ENCODE data around the gene GABARAP.
A peak's percentile ranks its signal among the peaks of the same experiment; 100 is the strongest.

GABARAP gene

DNA sequence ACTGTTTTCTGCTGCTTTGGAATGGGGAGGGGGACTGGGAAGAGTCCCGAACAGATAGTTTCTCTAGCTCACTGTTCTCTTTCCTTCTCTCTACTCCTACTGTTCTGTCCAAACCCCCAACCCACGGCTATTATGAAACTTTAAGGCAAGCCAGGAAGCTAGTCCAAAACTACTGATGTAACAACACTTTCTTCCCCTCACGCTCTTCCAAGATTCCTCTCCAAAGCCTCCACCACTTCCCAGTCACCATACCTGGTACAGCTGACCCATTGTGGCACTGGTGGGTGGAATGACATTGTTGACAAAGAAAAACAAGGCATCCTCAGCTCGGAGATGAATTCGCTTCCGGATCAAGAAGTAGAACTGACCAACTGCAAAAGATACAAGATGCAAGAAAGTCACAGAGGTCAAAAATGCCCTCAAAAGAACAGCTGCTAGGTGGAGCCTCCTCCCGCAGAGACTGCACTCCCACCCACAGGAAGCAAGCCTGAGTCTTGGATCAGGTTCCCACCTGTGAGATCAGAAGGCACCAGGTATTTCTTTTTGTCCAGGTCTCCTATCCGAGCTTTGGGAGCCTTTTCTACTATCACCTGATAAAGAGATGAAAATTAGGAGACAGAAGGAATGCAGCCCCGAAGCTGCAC lies 1.0 kb downstream of the GABARAP start:
- no peak for DNase-seq (ENCODE audit: low read depth in 2 of 2, low spot score in 1 of 2)

DNA sequence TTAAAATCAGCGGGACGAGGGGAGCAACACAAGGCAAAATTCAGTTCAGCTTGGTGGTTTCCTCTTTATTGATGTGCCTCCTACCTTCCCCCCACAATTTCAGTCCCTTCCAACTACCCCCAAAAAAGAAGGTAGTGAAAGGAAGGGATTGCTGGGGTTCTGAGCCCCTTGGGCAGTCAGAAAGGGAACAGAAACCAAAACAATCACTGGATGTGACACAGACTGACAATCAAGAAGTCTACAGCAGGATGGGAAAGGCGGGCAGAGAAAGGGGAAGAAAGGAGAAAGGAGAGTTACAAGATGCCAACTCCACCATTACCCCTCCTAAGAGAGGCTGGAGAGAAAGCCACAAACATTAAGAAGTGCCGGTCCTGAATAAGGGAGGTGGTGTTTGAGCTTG lies 1.9 kb downstream of the GABARAP start:
- no peak for DNase-seq (ENCODE audit: low read depth in 2 of 2, low spot score in 1 of 2)

DNA sequence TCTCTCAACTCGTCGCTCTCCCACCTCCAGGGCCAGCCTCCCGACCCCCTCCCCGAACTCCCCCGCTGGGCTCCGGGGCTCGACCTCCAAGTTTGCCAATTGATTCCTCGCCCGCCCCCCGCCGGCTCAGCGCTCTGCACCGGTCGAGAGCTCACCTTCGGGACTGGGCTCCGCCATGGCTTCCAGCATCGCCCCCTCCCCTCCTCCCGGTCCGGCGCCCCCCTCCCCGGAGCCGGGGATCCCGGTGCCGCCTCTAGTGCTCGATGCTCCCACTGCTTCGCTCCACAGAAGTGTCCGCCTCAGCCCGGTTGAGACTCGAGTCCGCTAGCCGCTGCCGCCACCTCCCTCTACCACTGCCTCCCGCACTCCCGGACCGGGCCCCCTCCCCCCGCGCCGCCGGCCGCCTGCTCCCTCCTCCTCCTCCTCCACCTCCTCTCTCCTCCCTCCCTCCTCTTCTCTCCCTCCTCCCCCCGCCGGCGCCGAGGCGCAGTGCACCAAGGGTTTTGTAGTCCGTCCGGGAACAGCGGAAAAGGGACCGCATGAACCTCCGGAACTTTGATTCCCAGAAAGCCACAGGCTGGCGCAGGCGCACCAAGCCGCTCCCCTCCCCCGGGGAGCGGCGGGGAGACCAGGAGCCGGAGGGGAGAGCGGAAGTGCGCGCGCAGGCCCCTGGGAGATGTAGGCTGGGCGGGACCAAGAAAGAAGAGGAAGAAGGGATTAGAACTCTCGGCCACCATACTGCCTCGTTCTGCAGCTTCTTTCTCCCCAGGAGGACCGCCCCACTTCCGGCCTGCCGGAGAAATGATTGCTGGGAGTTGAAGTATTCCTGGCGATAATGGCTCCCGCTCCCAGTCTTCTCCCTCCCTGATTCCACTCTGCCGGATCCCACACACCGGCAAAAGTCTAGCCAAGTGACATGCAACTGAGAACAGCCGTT lies 2.9 kb downstream of the GABARAP start, which contains the start of gene PHF23:
TSS of gene PHF23 (minus strand) at position 367 of the 937 bp plus-strand sequence. CDS start at position 189, 178 bp downstream.
- peak; percentile 93 to 96 for DNase-seq (ENCODE audit: low read depth in 2 of 2, low spot score in 1 of 2)

DNA sequence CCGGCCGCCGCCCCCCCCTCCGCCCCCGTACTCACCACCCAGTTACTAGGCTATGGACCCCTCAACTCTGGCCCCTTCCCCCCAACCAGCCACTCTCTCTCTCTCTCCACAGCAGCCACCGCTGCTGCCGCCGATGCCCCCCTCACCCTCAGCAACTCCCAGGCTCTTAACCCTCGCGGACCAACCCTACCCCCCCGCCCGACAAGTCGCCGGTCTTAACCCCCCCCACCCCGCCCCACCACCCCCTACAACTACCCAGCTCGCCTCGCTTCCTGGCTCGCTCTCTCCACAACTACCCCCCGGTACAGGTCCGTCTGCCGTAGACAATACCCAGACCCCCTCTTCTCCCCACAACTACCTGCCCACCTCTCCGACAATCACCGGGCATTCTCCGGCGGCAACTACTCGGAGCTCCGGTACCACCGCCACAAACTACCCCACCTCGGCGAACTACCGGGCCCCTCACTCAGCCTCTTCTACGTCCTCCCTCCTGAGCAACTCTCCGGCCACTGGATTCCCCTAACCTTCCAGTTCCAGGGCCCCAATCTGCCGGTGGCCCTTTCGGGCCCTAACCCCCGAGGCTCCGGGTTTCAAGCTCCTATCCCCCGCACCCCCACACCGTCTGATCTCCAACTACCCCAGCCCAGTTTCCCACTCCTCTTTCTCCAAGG lies 3.7 kb downstream of the GABARAP start:
- no peak for DNase-seq (ENCODE audit: low read depth in 2 of 2, low spot score in 1 of 2)

DNA sequence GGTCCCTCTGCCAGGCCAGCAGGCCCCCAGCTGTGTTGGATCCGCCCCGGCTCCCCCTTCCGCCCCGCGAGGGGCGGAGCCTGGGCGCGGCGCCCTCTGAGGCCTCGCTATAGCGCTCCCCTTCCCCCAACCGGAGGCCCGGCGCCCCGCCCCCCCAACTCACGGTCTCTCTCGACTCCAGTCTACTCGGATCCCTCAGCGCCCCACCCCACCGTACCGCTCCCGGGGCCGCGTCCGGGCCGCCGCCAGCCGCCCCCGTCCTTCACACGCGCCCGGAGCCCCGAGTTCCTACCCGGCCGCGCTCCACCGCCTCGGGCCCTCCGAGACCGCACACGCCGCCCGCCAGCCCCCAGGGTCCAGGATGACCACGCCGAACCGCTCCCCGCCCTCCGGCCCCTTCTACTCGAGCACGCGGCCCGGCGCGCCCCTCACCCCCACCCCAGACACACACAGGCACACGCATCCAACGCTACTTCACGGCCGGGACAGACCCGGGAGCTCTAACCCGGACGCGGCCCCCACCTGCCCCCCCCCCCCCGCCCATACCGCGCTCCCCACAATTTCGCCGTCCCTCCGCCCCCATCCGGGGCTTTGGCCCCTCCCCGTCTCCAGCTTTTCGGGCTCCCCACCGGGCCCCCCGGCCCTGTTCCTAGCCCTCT lies 4.4 kb downstream of the GABARAP start:
- peak; percentile 73 to 76 for DNase-seq (ENCODE audit: low read depth in 2 of 2, low spot score in 1 of 2)

DNA sequence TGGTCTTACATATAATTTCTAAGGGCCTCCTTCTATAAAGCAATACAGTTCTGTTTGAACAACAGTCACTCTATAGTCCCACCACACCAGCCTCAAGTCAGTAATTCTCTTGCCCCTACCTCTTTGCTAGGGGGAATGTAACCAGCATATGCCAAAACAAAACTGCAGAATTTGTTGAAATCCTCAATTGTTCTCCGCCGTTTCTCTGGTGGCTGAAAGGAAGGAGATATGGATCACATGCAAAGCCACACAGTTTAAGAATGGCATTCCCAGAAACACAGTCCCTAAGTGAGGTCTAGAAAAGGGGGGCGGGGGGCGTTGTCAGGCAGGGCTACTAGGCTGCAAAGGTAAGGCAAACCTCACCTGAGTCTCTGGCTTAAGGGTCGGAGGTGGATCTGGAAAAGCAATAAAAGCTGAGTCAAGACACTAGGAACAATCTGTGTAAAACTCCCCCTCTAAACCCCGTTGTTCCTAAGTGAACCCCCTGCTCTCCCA lies 4.9 kb downstream of the GABARAP start:
- DNase-seq (ENCODE audit: low read depth in 2 of 2, low spot score in 1 of 2): no peak

DNA sequence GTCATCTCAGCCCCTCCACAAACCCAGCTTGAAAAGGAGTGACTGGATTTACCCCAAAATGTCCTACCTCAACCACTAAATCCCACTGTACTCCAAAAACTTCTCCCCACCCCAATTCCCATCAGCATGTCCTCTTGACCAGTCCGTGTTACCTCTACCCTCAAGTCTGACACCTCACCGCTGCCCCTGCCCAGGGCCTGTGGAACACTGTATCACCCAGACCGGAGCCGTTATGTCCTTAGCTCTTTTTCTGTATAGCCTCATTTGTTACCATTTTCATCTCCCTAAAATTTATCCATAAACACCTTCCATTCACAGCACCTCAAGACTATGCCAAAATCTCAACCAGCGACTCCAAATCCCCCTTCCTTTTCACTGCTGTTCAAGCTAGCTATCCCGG lies 5.4 kb downstream of the GABARAP start:
- DNase-seq (ENCODE audit: low read depth in 2 of 2, low spot score in 1 of 2): no peak

DNA sequence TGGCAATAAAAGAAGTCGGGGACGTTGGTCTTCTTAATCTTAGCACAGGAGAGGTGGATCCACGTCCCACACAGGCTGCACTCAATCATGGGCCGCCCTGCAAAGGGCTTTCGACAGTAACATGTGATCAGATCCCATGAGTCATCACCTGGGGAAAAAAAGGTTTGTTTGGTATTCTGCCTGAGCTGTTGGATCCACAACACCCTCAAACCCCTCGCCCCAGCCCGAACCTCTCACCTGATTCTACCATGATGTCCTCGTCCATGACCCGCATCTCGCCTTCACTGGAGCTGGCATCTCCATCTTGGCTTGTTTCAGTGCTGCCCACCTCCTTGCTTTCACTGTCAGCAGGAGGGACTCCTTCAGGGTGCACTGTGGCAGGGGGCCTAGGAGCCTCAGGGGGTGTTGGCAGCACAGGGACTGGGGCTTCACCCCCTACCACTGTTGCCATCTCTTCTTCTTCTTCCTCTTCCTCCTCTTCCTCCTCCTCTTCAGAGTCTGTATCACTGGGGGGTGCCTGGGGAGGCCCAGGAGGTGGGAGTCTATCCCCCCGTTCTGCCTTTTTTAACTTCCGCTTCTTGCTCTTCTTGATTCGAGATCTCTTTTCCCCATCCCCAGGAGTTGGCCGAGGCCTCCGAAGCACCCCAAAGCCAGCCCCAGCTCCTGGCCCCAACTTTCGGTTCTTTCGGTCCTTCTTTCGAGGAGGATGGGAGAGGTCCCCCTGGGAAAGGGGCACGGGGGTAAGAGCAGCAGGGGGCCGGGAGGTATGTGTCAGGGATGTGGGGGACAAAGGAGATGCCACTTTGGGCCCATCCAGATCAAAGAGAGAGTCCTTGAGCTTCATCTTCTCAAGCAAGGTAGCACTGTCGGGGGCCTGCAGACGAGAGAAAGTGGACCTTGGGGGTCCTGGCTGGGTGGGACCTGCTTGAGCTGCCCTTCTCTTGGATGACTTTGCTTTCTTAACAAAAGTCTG lies 6.3 kb downstream of the GABARAP start:
- DNase-seq (ENCODE audit: low read depth in 2 of 2, low spot score in 1 of 2): no peak

DNA sequence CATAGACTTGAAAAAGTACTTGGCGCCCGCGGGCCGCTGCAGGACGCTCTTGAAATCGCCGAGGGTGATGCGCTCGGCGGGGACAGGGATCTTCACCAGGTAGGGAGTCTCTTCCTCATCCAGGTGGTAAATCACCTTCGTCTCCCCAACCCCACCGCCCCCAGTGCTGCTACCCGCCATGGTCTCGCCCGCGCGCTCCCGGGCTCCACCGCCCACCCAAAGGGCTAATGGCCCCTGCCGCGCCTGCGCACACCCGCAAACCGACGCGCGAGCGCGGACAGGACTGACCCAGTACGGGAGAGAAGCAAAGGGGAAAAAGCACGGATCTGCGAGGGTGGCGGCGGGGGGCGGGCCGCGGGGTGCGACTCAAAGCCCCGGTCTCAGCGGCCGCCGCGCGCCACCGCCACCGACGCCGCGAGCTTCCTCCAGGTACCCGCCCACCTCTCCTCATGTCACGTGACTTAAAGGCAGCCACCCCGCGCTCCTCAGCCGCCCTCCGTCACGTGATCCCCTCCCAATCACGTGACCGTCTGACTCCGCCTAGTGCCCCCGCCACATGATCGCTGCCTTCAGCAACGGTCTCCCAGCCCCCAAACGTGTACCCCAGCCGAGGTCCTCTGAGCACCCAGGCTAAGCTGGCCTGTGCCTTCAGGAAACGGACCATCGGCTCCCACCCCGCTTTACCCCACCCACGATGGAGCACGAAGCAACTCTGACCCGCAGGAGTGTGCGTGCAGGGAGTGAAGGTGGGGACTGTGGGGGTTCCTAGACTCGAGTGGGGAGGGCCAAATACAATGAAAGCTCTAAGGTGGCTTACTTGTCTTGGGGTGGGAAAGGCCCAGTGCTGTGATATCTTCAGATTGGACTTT lies 7.9 kb downstream of the GABARAP start, which contains the start of gene DVL2:
TSS of gene DVL2 (minus strand) at position 435 of the 869 bp plus-strand sequence. CDS start at position 180, 255 bp downstream.
- DNase-seq (ENCODE audit: low read depth in 2 of 2, low spot score in 1 of 2): peak; percentile 79 to 90

DNA sequence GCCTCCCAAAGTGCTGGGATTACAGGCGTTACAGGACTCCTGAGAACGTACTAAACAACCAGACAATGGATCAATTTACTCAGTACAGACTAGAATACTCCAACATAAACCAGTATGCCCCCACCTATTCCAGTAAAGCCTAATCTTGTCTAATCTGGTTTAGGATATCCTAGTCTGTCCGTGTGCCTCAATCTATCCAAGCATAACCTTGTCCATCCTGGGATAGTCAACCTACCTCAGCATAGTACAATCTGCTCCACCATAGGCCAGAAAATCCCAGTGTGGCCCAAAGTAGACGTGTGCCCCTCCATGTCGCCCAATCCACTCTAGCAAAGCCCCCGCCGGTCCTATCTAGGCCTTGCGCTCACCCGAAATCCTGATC lies 8.6 kb downstream of the GABARAP start:
- DNase-seq (ENCODE audit: low read depth in 2 of 2, low spot score in 1 of 2): no peak

DNA sequence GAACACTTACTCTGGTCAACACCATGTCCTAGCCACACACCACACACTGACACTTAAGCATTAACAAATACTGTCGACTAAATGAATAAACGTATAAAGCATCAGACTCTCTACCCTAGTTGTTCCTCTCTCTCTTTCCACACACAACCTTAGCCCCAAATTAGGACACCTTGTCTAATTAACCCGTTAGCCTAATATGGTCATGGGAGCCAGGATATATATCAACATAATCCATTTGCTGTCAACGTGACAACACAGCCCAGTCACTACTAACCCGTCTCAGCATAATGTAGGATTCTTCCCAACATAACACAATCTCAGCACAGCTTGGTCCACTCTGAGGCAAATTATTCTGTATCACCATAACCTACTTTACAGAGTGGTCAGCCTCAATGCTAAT lies 10.1 kb downstream of the GABARAP start:
- no peak for DNase-seq (ENCODE audit: low read depth in 2 of 2, low spot score in 1 of 2)

DNA sequence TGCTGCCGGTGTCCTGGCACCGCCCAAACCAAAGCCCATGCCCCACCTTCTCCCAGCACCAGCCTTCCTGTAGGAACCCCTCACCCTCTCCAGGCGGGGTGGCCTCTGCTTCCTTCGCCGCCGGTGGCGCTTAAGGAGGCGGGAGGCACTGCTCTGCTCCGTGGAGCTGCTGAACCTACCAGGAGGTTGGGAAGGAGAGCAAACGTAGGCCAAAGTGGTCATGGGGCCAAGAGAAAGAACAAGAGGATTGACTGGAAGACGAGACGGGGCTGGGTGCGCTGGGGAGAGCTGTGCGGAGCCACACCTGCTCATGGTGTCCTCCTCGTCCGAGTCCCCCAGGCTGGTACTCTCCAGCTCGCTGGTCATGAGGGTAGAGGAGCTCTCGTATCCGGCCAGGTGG lies 12.7 kb downstream of the GABARAP start:
- DNase-seq (ENCODE audit: low read depth in 2 of 2, low spot score in 1 of 2): no peak

DNA sequence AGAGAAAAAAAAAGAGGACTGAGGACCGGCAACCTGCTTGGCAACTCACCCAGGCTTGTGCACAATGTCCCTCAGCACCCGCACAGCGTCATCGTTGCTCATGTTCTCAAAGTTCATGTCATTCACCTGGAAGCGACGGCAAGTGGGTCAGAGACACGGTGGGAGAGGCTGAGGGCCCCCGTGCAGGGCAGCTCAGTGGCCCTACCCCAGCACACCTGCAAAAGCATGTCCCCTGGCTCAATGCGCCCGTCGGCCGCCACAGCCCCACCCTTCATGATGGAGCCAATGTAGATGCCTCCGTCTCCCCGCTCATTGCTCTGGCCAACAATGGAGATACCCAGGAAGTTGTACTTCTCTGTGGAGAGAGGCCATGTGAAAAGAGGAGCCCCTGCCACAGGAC lies 13.3 kb downstream of the GABARAP start:
- DNase-seq (ENCODE audit: low read depth in 2 of 2, low spot score in 1 of 2): no peak

DNA sequence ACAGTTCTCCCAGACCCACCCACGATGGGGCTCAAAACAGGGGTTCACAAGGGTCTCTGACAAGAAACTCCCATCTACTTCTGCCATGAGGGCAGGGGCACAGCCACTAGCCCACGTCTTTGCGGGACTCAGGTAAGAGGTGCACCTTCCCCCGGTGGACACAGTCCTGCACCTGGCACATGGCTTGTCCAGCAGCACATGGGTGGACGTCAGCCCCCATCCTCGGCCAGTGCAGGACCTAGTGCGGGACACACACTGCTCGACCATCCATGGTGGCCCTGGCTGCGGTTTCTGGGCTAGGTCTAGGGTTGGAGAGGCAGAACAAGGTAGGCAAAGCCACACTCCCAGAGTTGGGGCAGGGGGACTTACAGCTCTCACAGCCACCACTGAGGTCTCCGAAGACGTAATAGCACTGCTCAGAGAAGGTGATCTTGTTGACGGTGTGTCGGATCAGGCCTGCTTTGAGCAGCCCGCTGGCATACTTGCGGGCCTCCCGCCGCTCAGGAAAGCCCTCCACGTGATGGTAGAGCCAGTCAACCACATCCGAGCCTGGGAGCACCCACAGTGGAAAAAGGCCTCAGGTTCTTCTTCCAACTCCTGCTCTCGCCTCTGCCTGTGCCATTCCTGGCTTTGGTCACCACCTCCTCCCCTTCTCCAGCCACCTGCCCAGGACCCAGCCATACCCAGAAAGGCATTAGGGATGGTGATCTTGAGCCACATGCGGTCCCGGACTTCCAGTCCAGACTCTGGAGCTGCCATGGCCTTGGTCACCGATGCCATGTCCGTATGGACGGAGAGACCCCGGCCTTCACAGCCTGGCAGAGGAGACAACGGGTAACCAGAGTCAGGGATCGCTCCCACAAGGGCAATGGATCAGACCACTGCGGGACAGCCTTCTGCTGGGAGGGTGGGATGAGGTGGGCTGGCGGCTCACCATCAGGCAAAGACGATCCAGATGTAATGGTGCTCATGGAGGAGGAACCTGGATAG lies 15.2 kb downstream of the GABARAP start:
- no peak for DNase-seq (ENCODE audit: low read depth in 2 of 2, low spot score in 1 of 2)

DNA sequence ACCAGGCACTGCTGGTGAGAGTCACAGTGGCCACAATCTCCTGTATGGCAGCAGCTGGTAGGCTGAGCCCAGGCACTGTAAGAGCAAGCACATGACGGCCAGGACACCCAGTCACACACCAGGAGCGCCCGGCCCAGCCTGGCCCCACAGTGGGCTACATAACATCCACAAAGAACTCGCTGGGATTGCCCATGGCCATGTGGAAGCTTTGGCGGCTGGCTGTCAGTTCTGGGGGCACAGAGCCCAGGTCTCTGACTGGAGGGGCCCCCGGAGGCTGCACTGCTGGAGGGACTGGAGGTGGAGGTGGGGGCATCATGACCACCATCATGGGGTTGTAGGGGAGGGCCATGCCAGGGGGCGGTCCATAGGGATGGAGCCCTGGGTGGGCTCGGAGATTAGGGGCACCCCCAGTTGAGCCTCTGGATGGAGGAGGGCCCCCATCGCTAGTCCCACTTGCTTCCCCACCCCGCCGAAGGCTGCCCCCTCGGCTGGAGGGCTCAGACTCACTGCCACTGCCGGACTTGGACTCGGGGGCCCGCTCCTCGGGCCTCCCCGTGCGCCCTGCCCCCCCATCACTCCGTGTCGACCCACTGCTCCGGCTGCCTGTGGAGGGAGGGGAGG lies 16.4 kb downstream of the GABARAP start:
- DNase-seq (ENCODE audit: low read depth in 2 of 2, low spot score in 1 of 2): no peak

DNA sequence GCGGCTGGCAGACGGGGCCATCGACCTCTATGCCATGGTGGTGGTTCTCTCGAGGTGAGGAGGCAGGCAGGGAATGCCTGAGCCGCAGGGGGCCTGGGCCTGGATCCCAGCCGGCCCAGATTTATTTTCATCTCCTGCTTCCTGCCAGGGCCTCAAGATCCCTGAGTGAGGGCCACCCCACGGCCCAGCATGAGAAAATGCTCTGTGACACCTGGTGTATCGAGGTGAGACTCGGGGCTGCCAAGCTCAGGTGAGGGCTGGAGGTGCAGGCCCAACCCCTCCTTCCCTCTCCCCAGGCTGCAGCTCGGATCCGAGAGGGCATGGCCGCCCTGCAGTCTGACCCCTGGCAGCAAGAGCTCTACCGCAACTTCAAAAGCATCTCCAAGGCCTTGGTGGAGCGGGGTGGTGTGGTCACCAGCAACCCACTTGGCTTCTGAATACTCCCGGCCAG lies 17.6 kb downstream of the GABARAP start:
- no peak for DNase-seq (ENCODE audit: low read depth in 2 of 2, low spot score in 1 of 2)

DNA sequence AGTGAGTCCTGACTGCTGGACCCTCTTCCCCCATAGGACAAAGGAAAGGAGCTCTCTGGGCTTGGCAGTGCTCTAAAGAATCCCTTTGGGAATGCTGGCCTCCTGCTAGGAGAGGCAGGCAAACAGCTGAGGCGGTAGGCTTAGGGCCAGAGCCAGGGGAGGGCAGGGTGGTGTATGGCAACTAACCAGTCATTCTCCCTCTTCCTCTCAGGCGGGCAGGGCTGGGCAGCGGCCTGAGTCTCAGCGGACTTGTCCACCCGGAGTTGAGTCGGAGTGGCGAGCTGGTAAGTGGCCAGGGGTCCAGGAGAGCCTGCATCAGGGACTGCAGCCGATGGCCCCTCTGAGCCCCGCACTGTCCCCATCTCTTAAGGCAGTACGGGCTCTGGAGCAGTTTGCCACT lies 18.1 kb downstream of the GABARAP start:
- no peak for DNase-seq (ENCODE audit: low read depth in 2 of 2, low spot score in 1 of 2)
